Suprapubic skin (tissue), 4 donors: ENCODE results near the gene FBXO22. TPM values are rescaled to one million over a fixed set of nuclear protein-coding genes. Genes with fewer than 3 reads are reported as not detected.

Experiments used
- DNase-seq, 2 donors: peaks; one replicate each; pipeline ENCODE4 v3.0.0-alpha.2; 2019; ENCODE audit warnings: low spot score in 2 of 2
- H3K27ac ChIP-seq: fragments of 200-600 bp; sonication (generic); one replicate; pipeline ENCODE4 v1.5.1; 2019
- H3K27me3 ChIP-seq: fragments of 200-600 bp; sonication (generic); one replicate; pipeline ENCODE4 v1.5.1; 2019
- H3K36me3 ChIP-seq: fragments of 200-600 bp; sonication (generic); one replicate; pipeline ENCODE4 v1.5.1; 2019
- H3K4me1 ChIP-seq: fragments of 200-600 bp; sonication (generic); one replicate; pipeline ENCODE4 v1.5.1; 2019
- H3K4me3 ChIP-seq: fragments of 200-600 bp; sonication (generic); one replicate; pipeline ENCODE4 v1.5.1; 2019; ENCODE audit warnings: mild to moderate bottlenecking
- H3K9me3 ChIP-seq: fragments of 200-600 bp; sonication (generic); one replicate; pipeline ENCODE4 v1.5.1; 2019
- CTCF ChIP-seq, 2 donors: fragments of 200-600 bp in 1 of 2; fragments of 450-650 bp in 1 of 2; sonication (generic) in 1 of 2; IDR thresholded peaks; one replicate each; pipeline ENCODE4 v1.5.1; 2016 to 2019; ENCODE audit warnings: antibody characterized with exemption in 2 of 2, mild to moderate bottlenecking in 1 of 2, moderate library complexity in 1 of 2
- EP300 ChIP-seq: sonication (generic); formaldehyde crosslinking; IDR thresholded peaks from one replicate; pipeline ENCODE4 v1.6.1; 2017; ENCODE audit warnings: antibody characterized with exemption
- POLR2A ChIP-seq, 2 donors: fragments of 450-650 bp; IDR thresholded peaks; one replicate each; pipeline ENCODE4 v1.6.1; 2017; ENCODE audit warnings: antibody characterized with exemption in 2 of 2, mild to moderate bottlenecking in 2 of 2, moderate library complexity in 2 of 2
- POLR2AphosphoS5 ChIP-seq, 3 donors: sonication (generic); formaldehyde crosslinking; IDR thresholded peaks; one replicate each; pipeline ENCODE4 v1.6.1; 2017; ENCODE audit warnings: antibody characterized with exemption in 3 of 3
- WGBS: methylation state at CpG from one replicate; pipeline ENCODE4 v1.1.5; 2018; 5-methylcytosine and 5-hydroxymethylcytosine counted together
- total RNA-seq, 4 donors: library from RNA; depleted of rRNA; stranded (reverse); fragments of >200 nt; gene quantifications; one replicate each; pipeline ENCODE4 v1.1.0, GENCODE V29; 2016

The FBXO22 gene
- total RNA-seq, 4 donors from 2014 or later: 17.2 to 33.4 (median 22.2) TPM

GRCh38 chr15:75921732-75922703 lies 18.3 kb downstream of the FBXO22 start:
- H3K4me1 ChIP-seq: peaks cover 14% of the 10 kb centered on the region
- peaks cover 17% of the 10 kb centered on the region for H3K36me3 ChIP-seq
- no peak overlapping the region for H3K4me3 ChIP-seq
- no peak overlapping the region for H3K27ac ChIP-seq
- H3K27me3 ChIP-seq: no peaks in the 10 kb centered on the region
- 53% methylated on average over 9 of the region's 9 CpGs for WGBS
- TF ChIP-seq EP300 (no peak), POLR2AphosphoS5 (IDR thresholded peaks at IDR 0.05) (no peak), CTCF (IDR thresholded peaks at IDR 0.05) (no peak), POLR2A (IDR thresholded peaks at IDR 0.05) (no peak)
- no peaks in the 10 kb centered on the region for H3K9me3 ChIP-seq
- no peak for DNase-seq

- Histone ChIP-seq H3K27ac (no peak overlapping the region), H3K27me3 (no peaks in the 10 kb centered on the region), H3K9me3 (no peaks in the 10 kb centered on the region), H3K4me1 (peaks cover 14% of the 10 kb centered on the region), H3K4me3 (no peak overlapping the region), H3K36me3 (peaks cover 5% of the 10 kb centered on the region)
- WGBS: 90% methylated on average over 4 of the region's 4 CpGs
- no peak for DNase-seq
- TF ChIP-seq POLR2A (IDR thresholded peaks at IDR 0.05): no peak
These were observed 20.1 kb downstream of the FBXO22 start for GRCh38 chr15:75923756-75924155.

- Histone ChIP-seq H3K36me3 (peaks cover 5% of the 10 kb centered on the region), H3K27me3 (no peaks in the 10 kb centered on the region), H3K4me3 (no peak overlapping the region), H3K4me1 (peaks cover 14% of the 10 kb centered on the region), H3K9me3 (no peaks in the 10 kb centered on the region), H3K27ac (no peak overlapping the region)
- WGBS: 63% methylated on average over 1 of the region's 1 CpG
- DNase-seq: no peak
- TF ChIP-seq POLR2AphosphoS5 (IDR thresholded peaks at IDR 0.05) (no peak), CTCF (IDR thresholded peaks at IDR 0.05) (no peak), POLR2A (IDR thresholded peaks at IDR 0.05) (no peak), EP300 (no peak)
These were observed 20.9 kb downstream of the FBXO22 start for GRCh38 chr15:75924576-75924975.

- peaks cover 10% of the 10 kb centered on the region for H3K36me3 ChIP-seq
- H3K9me3 ChIP-seq: no peaks in the 10 kb centered on the region
- 60% methylated on average over 2 of the region's 2 CpGs for WGBS
- no peak for DNase-seq
- no peak overlapping the region for H3K27ac ChIP-seq
- no peak overlapping the region for H3K4me3 ChIP-seq
- TF ChIP-seq POLR2AphosphoS5 (IDR thresholded peaks at IDR 0.05) (no peak), EP300 (no peak)
- H3K4me1 ChIP-seq: peaks cover 14% of the 10 kb centered on the region
- H3K27me3 ChIP-seq: no peaks in the 10 kb centered on the region
These were observed 21.8 kb downstream of the FBXO22 start for GRCh38 chr15:75925440-75925839.

- TF ChIP-seq POLR2A (IDR thresholded peaks at IDR 0.05): no peak
- no peak for TF ChIP-seq POLR2AphosphoS5 (IDR thresholded peaks at IDR 0.05)
- TF ChIP-seq EP300: no peak
- no peak for TF ChIP-seq CTCF (IDR thresholded peaks at IDR 0.05)
- H3K27ac ChIP-seq: no peak overlapping the region
- H3K4me1 ChIP-seq: peaks cover 9% of the 10 kb centered on the region
- H3K9me3 ChIP-seq: no peaks in the 10 kb centered on the region
- DNase-seq: no peak
- no peak overlapping the region for H3K4me3 ChIP-seq
- 92% methylated on average over 3 of the region's 3 CpGs for WGBS
- H3K36me3 ChIP-seq: peaks cover 16% of the 10 kb centered on the region
- H3K27me3 ChIP-seq: no peaks in the 10 kb centered on the region
These were observed 23.3 kb downstream of the FBXO22 start for GRCh38 chr15:75926931-75927330.

- Histone ChIP-seq H3K4me1 (peaks cover 3% of the 10 kb centered on the region), H3K27me3 (no peaks in the 10 kb centered on the region), H3K4me3 (no peak overlapping the region), H3K9me3 (no peaks in the 10 kb centered on the region), H3K27ac (no peak overlapping the region), H3K36me3 (peaks cover 18% of the 10 kb centered on the region)
- no peak for DNase-seq
- TF ChIP-seq POLR2AphosphoS5 (IDR thresholded peaks at IDR 0.05) (no peak), EP300 (no peak), CTCF (IDR thresholded peaks at IDR 0.05) (no peak), POLR2A (IDR thresholded peaks at IDR 0.05) (no peak)
- 90% methylated on average over 4 of the region's 4 CpGs for WGBS
These were observed 23.9 kb downstream of the FBXO22 start for GRCh38 chr15:75927601-75928000.
